NB4 (cell line): ENCODE results near the gene LARP4B.

Source experiments
- DNase-seq: peaks from one replicate; pipeline ENCODE4 v3.0.0; 2010; ENCODE audit warnings: low read depth
- H3K4me3 ChIP-seq: one replicate; pipeline ENCODE4 v1.5.1; 2011; ENCODE audit warnings: mild to moderate bottlenecking, low read depth, low read length, moderate library complexity
- MYC ChIP-seq: IDR thresholded peaks from 2 replicates; pipeline ENCODE4 v1.6.1; 2011; ENCODE audit warnings: low read depth, low read length
- POLR2A ChIP-seq: IDR thresholded peaks from 2 replicates; pipeline ENCODE4 v1.6.1; 2011; ENCODE audit warnings: mild to moderate bottlenecking; ENCODE audit not compliant: insufficient read length; ENCODE audit errors: extremely low read depth
- TF ChIP-seq, protein P1 (sequence below): IDR thresholded peaks from one replicate; pipeline ENCODE4 v1.5.1; 2012; ENCODE audit warnings: low read depth, low read length
- TF ChIP-seq, protein P2 (sequence below): IDR thresholded peaks from 2 replicates; pipeline ENCODE4 v1.6.1; 2011; ENCODE audit warnings: low read depth, low read length

LARP4B gene

DNA sequence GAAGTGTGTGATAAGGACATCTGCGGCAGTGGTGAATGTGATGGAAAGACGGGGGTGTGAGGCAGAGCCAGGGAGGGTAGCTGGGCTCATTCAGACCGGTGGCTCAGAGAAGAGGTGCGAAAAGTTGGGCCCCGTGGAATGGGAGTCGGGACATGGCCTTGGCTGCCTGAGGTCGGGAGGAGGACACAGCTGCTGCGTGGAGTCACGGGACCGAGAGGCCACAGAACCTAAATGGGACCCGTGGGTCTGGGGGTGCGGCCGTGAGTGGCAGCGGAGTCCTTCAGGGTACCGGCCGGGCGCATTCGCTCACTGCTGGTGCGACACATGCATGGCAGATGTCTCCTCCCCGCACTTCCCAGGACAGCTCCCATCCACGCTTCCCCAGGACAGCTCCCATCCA, 22.9 kb upstream of the LARP4B start:
- H3K4me3 ChIP-seq = no peak overlapping the region
- TF ChIP-seq, protein P1, sequence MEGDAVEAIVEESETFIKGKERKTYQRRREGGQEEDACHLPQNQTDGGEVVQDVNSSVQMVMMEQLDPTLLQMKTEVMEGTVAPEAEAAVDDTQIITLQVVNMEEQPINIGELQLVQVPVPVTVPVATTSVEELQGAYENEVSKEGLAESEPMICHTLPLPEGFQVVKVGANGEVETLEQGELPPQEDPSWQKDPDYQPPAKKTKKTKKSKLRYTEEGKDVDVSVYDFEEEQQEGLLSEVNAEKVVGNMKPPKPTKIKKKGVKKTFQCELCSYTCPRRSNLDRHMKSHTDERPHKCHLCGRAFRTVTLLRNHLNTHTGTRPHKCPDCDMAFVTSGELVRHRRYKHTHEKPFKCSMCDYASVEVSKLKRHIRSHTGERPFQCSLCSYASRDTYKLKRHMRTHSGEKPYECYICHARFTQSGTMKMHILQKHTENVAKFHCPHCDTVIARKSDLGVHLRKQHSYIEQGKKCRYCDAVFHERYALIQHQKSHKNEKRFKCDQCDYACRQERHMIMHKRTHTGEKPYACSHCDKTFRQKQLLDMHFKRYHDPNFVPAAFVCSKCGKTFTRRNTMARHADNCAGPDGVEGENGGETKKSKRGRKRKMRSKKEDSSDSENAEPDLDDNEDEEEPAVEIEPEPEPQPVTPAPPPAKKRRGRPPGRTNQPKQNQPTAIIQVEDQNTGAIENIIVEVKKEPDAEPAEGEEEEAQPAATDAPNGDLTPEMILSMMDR = no peak
- TF ChIP-seq MYC (no peak), POLR2A (no peak)
- TF ChIP-seq, protein P2, sequence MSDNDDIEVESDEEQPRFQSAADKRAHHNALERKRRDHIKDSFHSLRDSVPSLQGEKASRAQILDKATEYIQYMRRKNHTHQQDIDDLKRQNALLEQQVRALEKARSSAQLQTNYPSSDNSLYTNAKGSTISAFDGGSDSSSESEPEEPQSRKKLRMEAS = no peak
- no peak for DNase-seq

DNA sequence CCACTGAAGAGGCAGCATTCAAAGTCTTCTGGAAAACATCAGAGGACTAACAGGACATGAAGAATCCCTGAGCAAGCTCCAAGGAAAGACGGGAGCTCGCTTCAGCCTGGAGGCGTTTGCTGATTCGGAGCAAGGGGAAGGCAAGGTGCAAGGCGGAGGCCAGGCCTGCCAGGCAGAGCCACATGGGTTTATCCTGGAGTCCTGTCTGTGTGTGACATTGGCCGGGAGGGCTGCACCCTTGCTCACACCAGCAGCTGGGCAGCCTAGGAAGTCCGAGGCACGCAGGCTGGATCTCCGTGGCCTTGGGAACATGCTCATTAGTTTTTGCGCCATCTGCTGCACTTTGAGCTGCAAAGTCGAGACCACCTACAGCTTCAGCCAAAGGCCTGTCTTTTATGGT, 22.3 kb upstream of the LARP4B start:
- TF ChIP-seq, protein P2 = no peak
- TF ChIP-seq, protein P1 = no peak
- TF ChIP-seq POLR2A = no peak
- TF ChIP-seq MYC = no peak
- no peak for DNase-seq
- H3K4me3 ChIP-seq = no peak overlapping the region

DNA sequence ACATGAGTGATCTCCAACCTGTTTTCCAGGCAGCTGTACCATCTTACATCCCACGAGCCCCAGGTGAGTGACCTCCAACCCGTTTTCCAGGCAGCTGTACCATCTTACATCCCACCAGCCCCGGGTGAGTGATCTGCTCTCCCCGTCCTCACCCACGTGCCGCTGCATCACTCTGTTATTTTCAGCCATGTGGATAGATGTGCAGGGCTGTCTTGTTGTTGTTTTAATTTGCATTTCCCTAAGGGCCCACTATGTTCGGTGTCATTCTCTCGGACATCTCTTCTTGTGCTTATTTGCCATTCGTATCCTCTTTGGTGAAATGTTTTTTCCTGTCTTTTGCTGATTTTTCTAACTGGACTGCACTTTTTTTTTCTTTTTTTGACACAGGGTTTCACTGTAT, 17.9 kb upstream of the LARP4B start:
- TF ChIP-seq, protein P2 = no peak
- TF ChIP-seq POLR2A (no peak), MYC (no peak)
- TF ChIP-seq, protein P1 = no peak
- no peak overlapping the region for H3K4me3 ChIP-seq
- no peak for DNase-seq

DNA sequence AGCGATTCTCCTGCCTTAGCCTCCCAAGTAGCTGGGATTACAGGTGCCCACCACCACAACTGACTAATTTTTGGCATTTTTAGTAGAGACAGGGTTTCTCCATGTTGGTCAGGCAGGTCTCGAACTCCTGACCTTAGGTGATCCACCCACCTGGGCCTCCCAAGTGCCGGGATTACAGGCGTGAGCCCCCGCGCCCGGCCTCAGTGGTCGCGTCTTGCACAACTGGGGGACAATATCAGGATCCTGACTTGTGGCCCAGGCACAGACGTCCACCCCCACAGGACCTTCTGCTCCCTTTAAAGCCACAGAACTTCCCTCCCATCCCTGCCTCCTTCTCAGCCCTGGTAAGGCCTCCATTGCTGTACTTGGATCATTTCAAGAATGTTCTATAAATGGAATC, 16.8 kb upstream of the LARP4B start:
- no peak overlapping the region for H3K4me3 ChIP-seq
- no peak for DNase-seq
- no peak for TF ChIP-seq POLR2A
- no peak for TF ChIP-seq MYC
- TF ChIP-seq, protein P2 = no peak
- TF ChIP-seq, protein P1 = no peak

DNA sequence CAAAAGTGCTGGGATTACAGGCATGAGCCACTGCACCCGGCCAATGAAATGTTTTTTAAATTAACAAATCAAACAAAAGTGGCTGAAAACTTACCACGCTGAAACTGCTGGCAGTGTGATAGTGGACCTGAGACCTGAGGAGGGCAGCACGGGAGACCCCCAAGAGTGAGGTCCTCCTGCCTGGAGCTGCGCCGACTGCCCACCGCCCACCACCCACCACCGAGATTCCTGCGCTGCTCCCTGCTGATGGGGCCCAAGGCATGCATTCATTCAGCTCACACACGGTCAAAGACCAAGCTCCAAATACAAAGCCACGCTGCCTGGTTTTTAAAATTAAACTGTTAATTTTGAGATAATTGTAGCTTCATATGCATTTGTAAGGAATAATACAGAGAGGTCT, 16.4 kb upstream of the LARP4B start:
- no peak for DNase-seq
- TF ChIP-seq, protein P2 = no peak
- no peak for TF ChIP-seq POLR2A
- TF ChIP-seq, protein P1 = no peak
- no peak for TF ChIP-seq MYC
- H3K4me3 ChIP-seq = no peak overlapping the region

DNA sequence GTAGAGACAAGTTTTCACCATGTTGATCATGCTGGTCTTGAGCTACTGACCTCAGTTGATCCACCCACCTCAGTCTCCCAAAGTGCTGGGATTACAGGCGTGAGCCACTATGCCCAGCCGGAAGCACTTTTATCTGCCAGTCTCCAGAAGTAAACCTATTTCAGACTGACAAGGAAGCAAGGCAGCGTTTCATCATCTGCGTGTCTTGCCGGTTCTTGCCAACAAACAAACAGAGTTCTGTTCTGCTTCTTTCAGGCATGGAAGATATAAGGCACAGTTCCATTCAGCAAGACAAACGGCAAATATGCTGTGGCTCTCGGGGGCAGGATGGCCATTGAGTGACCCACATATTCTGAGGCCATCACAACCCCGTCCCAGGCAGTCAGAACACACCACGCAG, 15.5 kb upstream of the LARP4B start:
- DNase-seq = no peak
- TF ChIP-seq POLR2A (no peak), MYC (no peak)
- TF ChIP-seq, protein P2 = no peak
- TF ChIP-seq, protein P1 = no peak
- H3K4me3 ChIP-seq = no peak overlapping the region
